Measurements from ENCODE around the gene GRM4. TPM values are rescaled to one million over a fixed set of nuclear protein-coding genes. Genes with fewer than 3 reads are reported as not detected.

The GRM4 gene
- total and polyA plus RNA-seq, 9 of the 15 experiments (the other 6 are each of a cell fraction or from before 2014, with no cell fraction given), result 0.18 TPM; not detected in 8

- no peak for ATAC-seq
- Histone ChIP-seq H3K36me3 (ENCODE audit: control insufficient read depth, insufficient read depth, low read length) (no peaks in the 10 kb centered on the region), H3K79me2 (ENCODE audit: control insufficient read depth, insufficient read depth, low read length) (no peaks in the 10 kb centered on the region), H3K4me1 (replicated peaks in 1 of 2; ENCODE audit: control insufficient read depth in 2 of 2, insufficient read depth in 2 of 2, low read length in 2 of 2) (peaks cover 0 to 3% of the 10 kb centered on the region in 2 experiments; a peak in 1 of 5 replicates), H3K9ac (ENCODE audit: insufficient read depth in 1 of 2, low read depth in 2 of 2, low read length in 2 of 2) (no peak overlapping the region), H2AFZ (ENCODE audit: low read depth, low read length) (no peak overlapping the region), H3K4me2 (ENCODE audit: insufficient read depth, low read length) (no peak overlapping the region), H3K9me3 (replicated peaks; ENCODE audit: control insufficient read depth, insufficient read depth, low read depth, low read length) (no peaks in the 10 kb centered on the region), H3K4me3 (no peak overlapping the region), H4K20me1 (replicated peaks; ENCODE audit: control insufficient read depth, insufficient read depth, low read length) (peaks cover 12% of the 10 kb centered on the region), H3K27me3 (ENCODE audit: control insufficient read depth in 2 of 2, insufficient read depth in 2 of 2, low read length in 2 of 2) (peaks cover 31 to 37% of the 10 kb centered on the region in 2 experiments), H3K9me1 (ENCODE audit: control insufficient read depth, insufficient read depth, low read length) (no peaks in the 10 kb centered on the region), H3K27ac (ENCODE audit: extremely low read depth, low read depth, low read length) (no peak overlapping the region)
- ChIA-PET POLR2A (interaction anchor here (0.7 kb wide), 1 partner anchor 21 kb away, joined by 4 read pairs; no protein-coding TSS in a partner anchor), CTCF (ENCODE audit: low intra/inter-chr PET ratio) (no interaction called here)
- intact Hi-C loops (cut with micrococcal nuclease) (loop anchor here (10.0 kb wide), 1 partner anchor 181 kb away; no protein-coding TSS in a partner anchor), in situ Hi-C loops (cut with MboI) (no loop called here)
- DNase-seq (ENCODE audit: extremely low read depth in 1 of 4, low spot score in 3 of 4), result no peak
- BruUV-seq (replicated peaks), result no TSS peak
- 1% methylated on average over 4 of the region's 4 CpGs for WGBS (ENCODE audit: insufficient coverage, low coverage, missing lambda C conversion rate)
- no peak for TF ChIP-seq ZKSCAN3 (CRISPR knock-in tag; IDR thresholded peaks at IDR 0.05)
- TF ChIP-seq ZNF655 (CRISPR knock-in tag; IDR thresholded peaks at IDR 0.05), result no peak
- no peak for TF ChIP-seq CC2D1A (IDR thresholded peaks at IDR 0.05)
- no peak for TF ChIP-seq FOXJ3 (CRISPR knock-in tag; IDR thresholded peaks at IDR 0.05)
- no peak for TF ChIP-seq SRSF7 (optimal IDR thresholded peaks at IDR 0.05; ENCODE audit: low read depth, low read length)
- TF ChIP-seq TAF9B (IDR thresholded peaks at IDR 0.05; ENCODE audit: partially characterized antibody), result no peak
- no peak for TF ChIP-seq ZNF431 (CRISPR knock-in tag; IDR thresholded peaks at IDR 0.05)
- TF ChIP-seq BCL6 (CRISPR knock-in tag; IDR thresholded peaks at IDR 0.05), result no peak
- TF ChIP-seq GTF2E2 (tag; IDR thresholded peaks at IDR 0.05), result no peak
- no peak for TF ChIP-seq MLLT1 (IDR thresholded peaks at IDR 0.05)
- no peak for TF ChIP-seq TGIF2 (CRISPR knock-in tag; IDR thresholded peaks at IDR 0.05)
- TF ChIP-seq NCOA4 (IDR thresholded peaks at IDR 0.05; ENCODE audit: partially characterized antibody), result no peak
- TF ChIP-seq HMG20B (CRISPR knock-in tag; IDR thresholded peaks at IDR 0.05), result no peak
- no peak for TF ChIP-seq PRDM10 (IDR thresholded peaks at IDR 0.05; ENCODE audit: partially characterized antibody)
- TF ChIP-seq TRIM28 (IDR thresholded peaks at IDR 0.05), result no peak
- TF ChIP-seq MYBL2 (IDR thresholded peaks at IDR 0.05; ENCODE audit: low read depth), result no peak
- TF ChIP-seq MYBL2 (CRISPR knock-in tag; IDR thresholded peaks at IDR 0.05; ENCODE audit: borderline replicate concordance), result no peak
- FAIRE-seq, result peak; percentile 26
These were observed 171.9 kb downstream of the GRM4 start for GRCh38 chr6:33974030-33974429.
